Measurements from ENCODE around the gene APOM. TPM values are rescaled to one million over a fixed set of nuclear protein-coding genes. Genes with fewer than 3 reads are reported as not detected.

APOM gene
- total and polyA plus RNA-seq, 7 experiments from 2014 or later, result 0.78 to 5.0 (median 3.6) TPM

GRCh38 chr6:31692353-31692752 lies 36.7 kb downstream of the APOM start:
- peaks cover 0 to 7% (median 5%) of the 10 kb centered on the region in 7 donors for H3K4me1 Mint-ChIP-seq
- ChIA-PET POLR2A (interaction anchor here (1.0 to 1.4 kb wide), 2 partner anchors 10 to 39 kb away, joined by 3 read pairs; partner anchors contain the start of gene ABHD16A), CTCF (no interaction called here)
- Histone ChIP-seq H3K4me3 (ENCODE audit: low read length) (no peak overlapping the region), H3K27ac (ENCODE audit: low read depth, low read length) (no peak overlapping the region), H3K27me3 (ENCODE audit: control insufficient read depth in 2 of 2, insufficient read depth in 2 of 2, low read length in 2 of 2) (no peaks in the 10 kb centered on the region), H3K9me3 (ENCODE audit: control insufficient read depth in 2 of 3, low read length in 3 of 3) (no peaks in the 10 kb centered on the region), H3K36me3 (ENCODE audit: control insufficient read depth in 2 of 3, insufficient read depth in 3 of 3, low read length in 3 of 3) (peaks cover 11 to 87% (median 22%) of the 10 kb centered on the region in 3 experiments), H3K4me1 (ENCODE audit: control insufficient read depth in 2 of 2, insufficient read depth in 2 of 2, low read length in 2 of 2) (no peaks in the 10 kb centered on the region)
- ATAC-seq (no peak), DNase-seq (no peak)
- H3K36me3 Mint-ChIP-seq, result peaks cover 3 to 32% (median 6%) of the 10 kb centered on the region in 5 donors
- no peaks in the 10 kb centered on the region for H3K9me3 Mint-ChIP-seq
- H3K27me3 Mint-ChIP-seq, result no peaks in the 10 kb centered on the region
- intact Hi-C loops (cut with micrococcal nuclease), result no loop called here
- H3K4me3 Mint-ChIP-seq, result no peak overlapping the region
- peak overlapping the region in 1 of 9 donors; percentile 46 for H3K27ac Mint-ChIP-seq

GRCh38 chr6:31692886-31693285 lies 37.2 kb downstream of the APOM start:
- intact Hi-C loops (cut with micrococcal nuclease), result no loop called here
- Mint-ChIP-seq H3K4me3 (no peak overlapping the region), H3K4me1 (peaks cover 5 to 13% (median 10%) of the 10 kb centered on the region in 7 donors), H3K27me3 (no peaks in the 10 kb centered on the region), H3K36me3 (peaks cover 3 to 30% (median 10%) of the 10 kb centered on the region in 5 donors), H3K27ac (peak overlapping the region in 1 of 9 donors; percentile 48), H3K9me3 (no peaks in the 10 kb centered on the region)
- H3K27me3 ChIP-seq (ENCODE audit: control insufficient read depth in 2 of 2, insufficient read depth in 2 of 2, low read length in 2 of 2), result no peaks in the 10 kb centered on the region
- H3K9me3 ChIP-seq (ENCODE audit: control insufficient read depth in 2 of 3, low read length in 3 of 3), result no peaks in the 10 kb centered on the region
- ChIA-PET CTCF (no interaction called here), POLR2A (interaction anchor here (1.4 to 2.2 kb wide), 2 partner anchors 10 to 40 kb away, joined by 3 to 13 read pairs; partner anchors contain the start of gene ABHD16A)
- peaks cover 11 to 86% (median 17%) of the 10 kb centered on the region in 3 experiments for H3K36me3 ChIP-seq (ENCODE audit: control insufficient read depth in 2 of 3, insufficient read depth in 3 of 3, low read length in 3 of 3)
- H3K27ac ChIP-seq (ENCODE audit: low read depth, low read length), result no peak overlapping the region
- no peaks in the 10 kb centered on the region for H3K4me1 ChIP-seq (ENCODE audit: control insufficient read depth in 2 of 2, insufficient read depth in 2 of 2, low read length in 2 of 2)
- no peak overlapping the region for H3K4me3 ChIP-seq (ENCODE audit: low read length)
- ATAC-seq (no peak), DNase-seq (no peak)

GRCh38 chr6:31693535-31693934 lies 37.8 kb downstream of the APOM start:
- Mint-ChIP-seq H3K27me3 (no peaks in the 10 kb centered on the region), H3K36me3 (peaks cover 3 to 30% (median 12%) of the 10 kb centered on the region in 5 donors), H3K27ac (peak overlapping the region in 1 of 9 donors; percentile 14), H3K4me3 (no peak overlapping the region), H3K9me3 (no peaks in the 10 kb centered on the region), H3K4me1 (peaks cover 9 to 17% (median 12%) of the 10 kb centered on the region in 7 donors)
- peaks cover 10 to 79% (median 11%) of the 10 kb centered on the region in 3 experiments for H3K36me3 ChIP-seq (ENCODE audit: control insufficient read depth in 2 of 3, insufficient read depth in 3 of 3, low read length in 3 of 3)
- H3K27ac ChIP-seq (ENCODE audit: low read depth, low read length), result no peak overlapping the region
- POLR2A ChIA-PET, result interaction anchor here (0.6 to 2.2 kb wide), 2 partner anchors 10 to 128 kb away, joined by 3 to 13 read pairs; partner anchors contain the start of gene ABHD16A
- no peak for DNase-seq
- intact Hi-C loops (cut with micrococcal nuclease), result no loop called here
- CTCF ChIA-PET, result no interaction called here
- no peaks in the 10 kb centered on the region for H3K9me3 ChIP-seq (ENCODE audit: control insufficient read depth in 2 of 3, low read length in 3 of 3)
- no peaks in the 10 kb centered on the region for H3K4me1 ChIP-seq (ENCODE audit: control insufficient read depth in 2 of 2, insufficient read depth in 2 of 2, low read length in 2 of 2)
- no peaks in the 10 kb centered on the region for H3K27me3 ChIP-seq (ENCODE audit: control insufficient read depth in 2 of 2, insufficient read depth in 2 of 2, low read length in 2 of 2)
- no peak overlapping the region for H3K4me3 ChIP-seq (ENCODE audit: low read length)
- ATAC-seq, result no peak

- Histone ChIP-seq H3K9me3 (ENCODE audit: control insufficient read depth in 2 of 3, low read length in 3 of 3) (no peaks in the 10 kb centered on the region), H3K27me3 (ENCODE audit: control insufficient read depth in 2 of 2, insufficient read depth in 2 of 2, low read length in 2 of 2) (no peaks in the 10 kb centered on the region), H3K4me1 (ENCODE audit: control insufficient read depth in 2 of 2, insufficient read depth in 2 of 2, low read length in 2 of 2) (peaks cover 21% of the 10 kb centered on the region in 2 donors), H3K27ac (ENCODE audit: low read depth, low read length) (no peak overlapping the region), H3K36me3 (ENCODE audit: control insufficient read depth in 2 of 3, insufficient read depth in 3 of 3, low read length in 3 of 3) (peaks cover 10 to 59% (median 11%) of the 10 kb centered on the region in 3 experiments), H3K4me3 (ENCODE audit: low read length) (no peak overlapping the region)
- intact Hi-C loops (cut with micrococcal nuclease), result no loop called here
- no peaks in the 10 kb centered on the region for H3K27me3 Mint-ChIP-seq
- H3K4me1 Mint-ChIP-seq, result peaks cover 26 to 42% (median 31%) of the 10 kb centered on the region in 7 donors
- CTCF ChIA-PET, result interaction anchor here (1.0 kb wide), 1 partner anchor 146 kb away, joined by 3 read pairs; no protein-coding TSS in a partner anchor
- POLR2A ChIA-PET, result no interaction called here
- DNase-seq (no peak), ATAC-seq (no peak)
- peaks cover 3 to 23% (median 11%) of the 10 kb centered on the region in 5 donors for H3K36me3 Mint-ChIP-seq
- H3K27ac Mint-ChIP-seq, result peak overlapping the region; percentile 9 to 74 (median 41)
- H3K9me3 Mint-ChIP-seq, result no peaks in the 10 kb centered on the region
- H3K4me3 Mint-ChIP-seq, result peak overlapping the region in 3 of 10 donors; percentile 4 to 40 (median 8)
Observed at GRCh38 chr6:31697555-31697954, 41.9 kb downstream of the APOM start.

- H3K27ac Mint-ChIP-seq, result peak overlapping the region in 8 of 9 donors; percentile 10 to 97 (median 74)
- peaks cover 3 to 16% (median 11%) of the 10 kb centered on the region in 5 donors for H3K36me3 Mint-ChIP-seq
- DNase-seq (no peak), ATAC-seq (no peak)
- ChIA-PET CTCF (no interaction called here), POLR2A (interaction anchor here (0.7 to 1.7 kb wide), 2 partner anchors 20 to 118 kb away, joined by 3 to 4 read pairs; partner anchors contain the start of gene LY6G5C)
- H3K4me1 Mint-ChIP-seq, result peaks cover 27 to 50% (median 37%) of the 10 kb centered on the region in 7 donors
- peak overlapping the region; percentile 48 to 100 (median 97) for H3K4me3 Mint-ChIP-seq
- no peaks in the 10 kb centered on the region for H3K9me3 ChIP-seq (ENCODE audit: control insufficient read depth in 2 of 3, low read length in 3 of 3)
- H3K27ac ChIP-seq (ENCODE audit: low read depth, low read length), result peak overlapping the region; percentile 14
- no peaks in the 10 kb centered on the region for H3K9me3 Mint-ChIP-seq
- intact Hi-C loops (cut with micrococcal nuclease), result loop anchor here in 1 of 2 donors (10.0 kb wide), 1 partner anchor 156 kb away; the partner anchor contains the start of genes ATP6V1G2, DDX39B and NFKBIL1
- H3K36me3 ChIP-seq (ENCODE audit: control insufficient read depth in 2 of 3, insufficient read depth in 3 of 3, low read length in 3 of 3), result peaks cover 3 to 37% (median 7%) of the 10 kb centered on the region in 3 experiments
- H3K4me3 ChIP-seq (ENCODE audit: low read length), result no peak overlapping the region
- no peaks in the 10 kb centered on the region for H3K27me3 Mint-ChIP-seq
- H3K27me3 ChIP-seq (ENCODE audit: control insufficient read depth in 2 of 2, insufficient read depth in 2 of 2, low read length in 2 of 2), result no peaks in the 10 kb centered on the region
- H3K4me1 ChIP-seq (ENCODE audit: control insufficient read depth in 2 of 2, insufficient read depth in 2 of 2, low read length in 2 of 2), result peaks cover 21 to 28% of the 10 kb centered on the region in 2 donors
Observed at GRCh38 chr6:31700740-31701401, 45.2 kb downstream of the APOM start.

- peaks cover 21 to 28% of the 10 kb centered on the region in 2 donors for H3K4me1 ChIP-seq (ENCODE audit: control insufficient read depth in 2 of 2, insufficient read depth in 2 of 2, low read length in 2 of 2)
- peak overlapping the region; percentile 92 to 100 (median 98) for H3K4me3 Mint-ChIP-seq
- peaks cover 27 to 50% (median 37%) of the 10 kb centered on the region in 7 donors for H3K4me1 Mint-ChIP-seq
- no peaks in the 10 kb centered on the region for H3K27me3 Mint-ChIP-seq
- no peak for ATAC-seq
- CTCF ChIA-PET, result no interaction called here
- peak overlapping the region; percentile 98 for H3K27ac ChIP-seq (ENCODE audit: low read depth, low read length)
- peaks cover 0 to 28% (median under 1%) of the 10 kb centered on the region in 3 experiments for H3K36me3 ChIP-seq (ENCODE audit: control insufficient read depth in 2 of 3, insufficient read depth in 3 of 3, low read length in 3 of 3)
- H3K4me3 ChIP-seq (ENCODE audit: low read length), result peak overlapping the region; percentile 98
- peak overlapping the region; percentile 95 to 98 (median 97) for H3K27ac Mint-ChIP-seq
- peaks cover 3 to 16% (median 11%) of the 10 kb centered on the region in 5 donors for H3K36me3 Mint-ChIP-seq
- DNase-seq, result no peak
- POLR2A ChIA-PET, result interaction anchor here (0.8 to 2.7 kb wide), 11 partner anchors 8 to 165 kb away, joined by 3 to 19 read pairs (median 4); partner anchors contain the start of genes BAG6, GPANK1, LSM2 and LY6G5B
- no peaks in the 10 kb centered on the region for H3K9me3 ChIP-seq (ENCODE audit: control insufficient read depth in 2 of 3, low read length in 3 of 3)
- H3K27me3 ChIP-seq (ENCODE audit: control insufficient read depth in 2 of 2, insufficient read depth in 2 of 2, low read length in 2 of 2), result no peaks in the 10 kb centered on the region
- no peaks in the 10 kb centered on the region for H3K9me3 Mint-ChIP-seq
- intact Hi-C loops (cut with micrococcal nuclease), result loop anchor here (2.0 to 10.0 kb wide), 2 partner anchors 21 to 157 kb away; partner anchors contain the start of genes ATP6V1G2 (in 1 of the 2), DDX39B (in 1 of the 2), LY6G5C (in 1 of the 2) and NFKBIL1 (in 1 of the 2)
Observed at GRCh38 chr6:31701666-31702404, 46.1 kb downstream of the APOM start.

Measured in naive thymus-derived CD4-positive, alpha-beta T cell (primary cell).